CD4-positive, alpha-beta T cell (primary cell): ENCODE data around the gene FBXL5. TPM values are rescaled to one million over a fixed set of nuclear protein-coding genes. Genes with fewer than 3 reads are reported as not detected.
A peak's percentile ranks its signal among the peaks of the same experiment; 100 is the strongest.

Experiments
- ATAC-seq: fragments of 200-7000 bp; cut with Tn5 transposase; one replicate; pipeline ENCODE4 v1.10.0; 2022; ENCODE audit warnings: mild to moderate bottlenecking; ENCODE audit not compliant: poor library complexity
- CTCF ChIA-PET: fragments of 350-600 bp; sonication (Branson Sonifier 250); formaldehyde crosslinking; loops from one replicate; lab custom pipeline; 2021; ENCODE audit warnings: antibody characterized with exemption, inconsistent platforms; lab: Charles Lee
- POLR2A ChIA-PET: fragments of 350-600 bp; sonication (Branson Sonifier 250); formaldehyde crosslinking; loops from one replicate; lab custom pipeline; 2021; ENCODE audit warnings: antibody characterized with exemption, inconsistent platforms; lab: Charles Lee
- DNase-seq, 14 experiments: peaks; one replicate each; pipeline ENCODE4 v3.0.0-alpha.2; 2013 to 2020; ENCODE audit warnings: mixed read lengths in 2 of 14
- H3K27ac ChIP-seq, 2 donors: one replicate each; pipeline versions ENCODE4 v1.5.1 to v1.7.0; 2013; ENCODE audit warnings: low read length in 2 of 2, low read depth in 1 of 2, mild to moderate bottlenecking in 1 of 2
- H3K27me3 ChIP-seq, 2 experiments: 1 replicate in 1 of 2; 2 replicates in 1 of 2; pipeline versions ENCODE4 v1.6.1 to v1.7.0; 2013; ENCODE audit warnings: low read length in 2 of 2, control low read depth in 1 of 2, mild to moderate bottlenecking in 1 of 2, moderate library complexity in 1 of 2; ENCODE audit not compliant: insufficient read depth in 2 of 2, control insufficient read depth in 1 of 2
- H3K36me3 ChIP-seq: one replicate; pipeline ENCODE4 v1.6.1; 2013; ENCODE audit warnings: low read length, control low read depth; ENCODE audit not compliant: insufficient read depth
- H3K4me1 ChIP-seq: one replicate; pipeline ENCODE4 v1.6.1; 2013; ENCODE audit warnings: low read length, control low read depth; ENCODE audit not compliant: insufficient read depth
- H3K4me3 ChIP-seq: one replicate; pipeline ENCODE4 v1.5.1; 2013; ENCODE audit warnings: mild to moderate bottlenecking, low read length, moderate library complexity
- H3K9me3 ChIP-seq, 2 experiments: 1 replicate in 1 of 2; 2 replicates in 1 of 2; pipeline versions ENCODE4 v1.6.1 to v1.7.0; 2013; ENCODE audit warnings: low read length in 2 of 2, mild to moderate bottlenecking in 2 of 2, control low read depth in 1 of 2, moderate library complexity in 1 of 2; ENCODE audit not compliant: control insufficient read depth in 1 of 2, insufficient read depth in 1 of 2
- H3K27ac Mint-ChIP-seq: one replicate; pipeline ENCODE4 v1.8.0; 2020; ENCODE audit warnings: mixed read lengths
- H3K27me3 Mint-ChIP-seq: one replicate; pipeline ENCODE4 v1.8.0; 2021; ENCODE audit warnings: mixed read lengths
- H3K36me3 Mint-ChIP-seq: one replicate; pipeline ENCODE4 v1.8.0; 2021; ENCODE audit warnings: low read depth, mixed read lengths
- H3K4me1 Mint-ChIP-seq: one replicate; pipeline ENCODE4 v1.8.0; 2021; ENCODE audit warnings: low read depth, mixed read lengths
- H3K4me3 Mint-ChIP-seq: one replicate; pipeline ENCODE4 v1.8.0; 2020; ENCODE audit warnings: mild to moderate bottlenecking, mixed read lengths
- H3K9me3 Mint-ChIP-seq: one replicate; pipeline ENCODE4 v1.8.0; 2020; ENCODE audit warnings: mixed read lengths
- CTCF ChIP-seq: fragments of 200-600 bp; IDR thresholded peaks from one replicate; pipeline ENCODE4 v1.8.0; 2022; ENCODE audit warnings: antibody characterized with exemption, mild to moderate bottlenecking
- intact Hi-C, 2 experiments: fragments of 100-400 bp; cut with DNase I in 1 of 2; cut with micrococcal nuclease in 1 of 2; formaldehyde crosslinking; loops; one replicate each; pipeline versions ENCODE4 v1.15.1 to v1.9.0; 2023 to 2025; cut with DNase I, micrococcal nuclease
- total RNA-seq, 174 experiments: library from RNA in 2 of 174; stranded (reverse) in 2 of 174; gene quantifications; one replicate each; pipeline ENCODE4 v1.2.3 and lab custom pipeline; 2021 to 2026

FBXL5 gene
- total RNA-seq, 2 experiments from 2014 or later, result 60.1 to 62.5 TPM

GRCh38 chr4:15653864-15654592 lies 1.1 kb downstream of the FBXL5 start:
- DNase-seq, result peak in 3 of 14 experiments; percentile 25 to 36 (median 29)
- Mint-ChIP-seq H3K4me3 (peak overlapping the region; percentile 95), H3K27me3 (no peaks in the 10 kb centered on the region), H3K36me3 (peaks cover 7% of the 10 kb centered on the region), H3K4me1 (peaks cover 57% of the 10 kb centered on the region), H3K9me3 (no peaks in the 10 kb centered on the region), H3K27ac (peak overlapping the region; percentile 90)
- H3K36me3 ChIP-seq, result no peaks in the 10 kb centered on the region
- H3K4me1 ChIP-seq, result peaks cover 30% of the 10 kb centered on the region
- POLR2A ChIA-PET, result interaction anchor here (0.6 to 4.0 kb wide), 5 partner anchors 28 to 651 kb away, joined by 3 to 42 read pairs (median 3); partner anchors contain the start of genes CD38, CPEB2 and FAM200B
- peak overlapping the region; percentile 50 to 58 for H3K27ac ChIP-seq
- CTCF ChIA-PET, result interaction anchor here (1.0 to 1.5 kb wide), 2 partner anchors 29 to 53 kb away, joined by 3 to 5 read pairs; no protein-coding TSS in a partner anchor
- intact Hi-C loops, result loop anchor here (5.0 to 10.0 kb wide), 5 partner anchors 101 to 1999 kb away; partner anchors contain the start of genes LAP3 (in 1 of the 2) and TAPT1 (in 1 of the 2)
- no peak for TF ChIP-seq CTCF
- ATAC-seq, result no peak
- H3K9me3 ChIP-seq, result no peaks in the 10 kb centered on the region
- peak overlapping the region; percentile 89 for H3K4me3 ChIP-seq
- no peaks in the 10 kb centered on the region for H3K27me3 ChIP-seq

- peak overlapping the region; percentile 89 for H3K4me3 ChIP-seq
- H3K9me3 ChIP-seq, result no peaks in the 10 kb centered on the region
- no peaks in the 10 kb centered on the region for H3K9me3 Mint-ChIP-seq
- H3K4me1 ChIP-seq, result peaks cover 30% of the 10 kb centered on the region
- ChIA-PET POLR2A (interaction anchor here (0.6 to 4.0 kb wide), 3 partner anchors 28 to 650 kb away, joined by 3 to 42 read pairs (median 3); partner anchors contain the start of gene FAM200B), CTCF (no interaction called here)
- H3K36me3 ChIP-seq, result no peaks in the 10 kb centered on the region
- peak overlapping the region in 1 of 2 donors; percentile 50 for H3K27ac ChIP-seq
- peaks cover 7% of the 10 kb centered on the region for H3K36me3 Mint-ChIP-seq
- ATAC-seq (no peak), DNase-seq (peak in 2 of 14 experiments; percentile 6 to 35)
- H3K27me3 ChIP-seq, result no peaks in the 10 kb centered on the region
- H3K27me3 Mint-ChIP-seq, result no peaks in the 10 kb centered on the region
- peaks cover 63% of the 10 kb centered on the region for H3K4me1 Mint-ChIP-seq
- TF ChIP-seq CTCF, result no peak
- peak overlapping the region; percentile 90 for H3K27ac Mint-ChIP-seq
- H3K4me3 Mint-ChIP-seq, result peak overlapping the region; percentile 95
- intact Hi-C loops, result loop anchor here (5.0 to 10.0 kb wide), 5 partner anchors 101 to 1999 kb away; partner anchors contain the start of genes LAP3 (in 1 of the 2) and TAPT1 (in 1 of the 2)
These were observed 1.7 kb downstream of the FBXL5 start for GRCh38 chr4:15653420-15653819.

GRCh38 chr4:15652841-15653240 lies 2.3 kb downstream of the FBXL5 start:
- CTCF ChIA-PET, result no interaction called here
- H3K27me3 Mint-ChIP-seq, result no peaks in the 10 kb centered on the region
- POLR2A ChIA-PET, result interaction anchor here (1.0 kb wide), 1 partner anchor 650 kb away, joined by 3 read pairs; no protein-coding TSS in a partner anchor
- no peak for TF ChIP-seq CTCF
- H3K27me3 ChIP-seq, result no peaks in the 10 kb centered on the region
- H3K4me3 Mint-ChIP-seq, result peak overlapping the region; percentile 95
- intact Hi-C loops, result loop anchor here (5.0 to 10.0 kb wide), 5 partner anchors 102 to 1998 kb away; partner anchors contain the start of genes LAP3 (in 1 of the 2) and TAPT1 (in 1 of the 2)
- ATAC-seq (no peak), DNase-seq (no peak)
- peak overlapping the region; percentile 90 for H3K27ac Mint-ChIP-seq
- H3K4me1 Mint-ChIP-seq, result peaks cover 68% of the 10 kb centered on the region
- no peaks in the 10 kb centered on the region for H3K36me3 ChIP-seq
- H3K27ac ChIP-seq, result no peak overlapping the region
- H3K4me1 ChIP-seq, result peaks cover 33% of the 10 kb centered on the region
- peak overlapping the region; percentile 89 for H3K4me3 ChIP-seq
- peaks cover 7% of the 10 kb centered on the region for H3K36me3 Mint-ChIP-seq
- H3K9me3 Mint-ChIP-seq, result no peaks in the 10 kb centered on the region
- H3K9me3 ChIP-seq, result no peaks in the 10 kb centered on the region
